ENCODE measurements around the gene MZT2B. TPM values are rescaled to one million over a fixed set of nuclear protein-coding genes. Genes with fewer than 3 reads are reported as not detected.
"Not testable (repeated sequence)": the region's sequence is repeated elsewhere in the genome, so short reads cannot be mapped to it uniquely, and the experiment has no call there.

The MZT2B gene
- total RNA-seq, 1 experiment from 2014 or later: 63.2 TPM

DNA sequence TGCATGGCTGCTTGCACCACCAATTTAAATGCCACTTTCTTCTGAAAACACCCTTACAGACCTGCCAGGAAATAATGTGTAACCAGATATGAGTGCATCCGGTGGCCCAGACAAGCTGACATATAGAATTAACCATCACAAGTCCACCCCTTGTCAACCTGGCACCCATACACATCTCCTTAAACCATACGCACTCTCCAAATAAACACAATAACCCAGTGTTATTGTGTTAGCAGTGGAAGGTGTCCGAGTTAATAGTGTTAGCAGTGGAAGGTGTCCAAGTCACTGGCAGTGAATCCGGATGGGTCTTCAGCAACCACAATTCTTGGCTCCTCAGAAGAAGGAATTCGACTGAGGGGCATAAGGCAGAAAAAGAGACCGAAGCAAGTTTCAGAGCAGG lies 33.5 kb upstream of the MZT2B start:
- not testable (repeated sequence) for H3K27me3 ChIP-seq; H3K27ac ChIP-seq; H3K4me3 ChIP-seq; DNase-seq; H3K9me3 ChIP-seq (replicated peaks); H3K4me1 ChIP-seq; H3K36me3 ChIP-seq

DNA sequence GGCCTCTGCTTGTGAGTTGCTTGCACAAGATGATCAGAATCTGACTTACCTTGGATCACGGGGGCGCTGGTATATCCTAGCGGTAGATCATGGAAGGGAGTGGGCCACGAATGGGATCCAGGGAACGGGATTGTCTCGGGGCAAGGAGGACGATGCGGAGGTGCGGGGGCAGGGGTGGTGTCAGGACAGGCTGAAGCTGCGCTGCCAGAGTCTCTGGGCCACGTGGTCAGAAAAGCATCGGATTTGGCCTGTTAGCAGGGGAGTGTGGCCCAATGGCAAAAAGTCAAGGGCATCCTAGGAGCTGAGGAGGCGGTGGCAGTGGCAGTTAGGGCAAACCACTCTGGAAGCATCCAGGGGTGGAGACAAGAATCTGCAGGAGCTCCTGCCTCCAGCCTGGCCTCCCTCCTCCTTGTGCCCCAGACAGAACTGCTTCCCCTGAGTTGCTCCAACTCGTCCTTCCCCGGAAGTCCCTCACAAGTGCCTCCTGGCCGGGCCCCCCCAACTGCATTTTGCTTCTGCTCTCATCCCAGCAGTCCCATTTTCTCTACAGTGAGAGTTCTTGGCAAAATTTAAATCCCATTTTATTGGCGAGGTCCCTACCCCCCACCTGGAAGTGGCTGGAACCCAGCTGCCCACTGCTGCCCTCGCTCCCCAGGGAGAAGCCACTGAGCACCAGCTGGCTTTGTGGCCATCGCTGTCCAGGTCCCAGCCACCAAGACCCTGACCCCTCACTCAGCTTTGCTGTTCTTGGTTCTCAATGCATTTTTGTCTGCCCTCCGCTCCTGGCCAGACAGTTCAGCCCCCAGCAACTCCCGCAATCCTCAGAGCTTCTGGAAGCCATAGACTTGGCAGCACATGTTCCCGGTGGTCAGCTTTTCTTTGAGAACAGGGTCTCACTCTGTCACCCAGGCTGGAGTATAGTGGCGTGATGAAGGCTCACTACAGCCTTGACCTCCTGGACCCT lies 31.6 kb upstream of the MZT2B start:
- no peak overlapping the region for H3K27ac ChIP-seq
- no peaks in the 10 kb centered on the region for H3K9me3 ChIP-seq (replicated peaks)
- no peaks in the 10 kb centered on the region for H3K27me3 ChIP-seq
- no peaks in the 10 kb centered on the region for H3K4me1 ChIP-seq
- H3K36me3 ChIP-seq: no peaks in the 10 kb centered on the region
- no peak for DNase-seq
- no peak overlapping the region for H3K4me3 ChIP-seq

DNA sequence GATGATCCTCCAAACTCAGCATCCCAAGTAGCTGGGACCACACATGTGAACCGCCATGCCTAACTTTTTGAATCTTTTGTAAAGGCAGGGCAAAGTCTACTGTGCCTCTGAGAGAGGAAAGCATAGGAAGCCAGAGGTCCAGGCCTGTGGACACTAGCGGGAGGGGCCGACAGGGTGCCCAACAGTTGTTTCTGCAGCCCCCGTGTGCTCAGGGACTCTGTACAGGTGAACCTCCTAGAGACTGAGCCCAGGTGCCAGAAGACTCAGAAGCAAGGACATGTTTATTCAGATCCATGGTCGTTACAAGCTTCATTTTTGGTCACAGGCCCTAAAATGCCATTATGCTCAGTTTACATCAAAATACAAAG lies 30.9 kb upstream of the MZT2B start:
- H3K27ac ChIP-seq; H3K4me3 ChIP-seq; H3K4me1 ChIP-seq; DNase-seq; H3K36me3 ChIP-seq; H3K27me3 ChIP-seq; H3K9me3 ChIP-seq (replicated peaks): not testable (repeated sequence)

DNA sequence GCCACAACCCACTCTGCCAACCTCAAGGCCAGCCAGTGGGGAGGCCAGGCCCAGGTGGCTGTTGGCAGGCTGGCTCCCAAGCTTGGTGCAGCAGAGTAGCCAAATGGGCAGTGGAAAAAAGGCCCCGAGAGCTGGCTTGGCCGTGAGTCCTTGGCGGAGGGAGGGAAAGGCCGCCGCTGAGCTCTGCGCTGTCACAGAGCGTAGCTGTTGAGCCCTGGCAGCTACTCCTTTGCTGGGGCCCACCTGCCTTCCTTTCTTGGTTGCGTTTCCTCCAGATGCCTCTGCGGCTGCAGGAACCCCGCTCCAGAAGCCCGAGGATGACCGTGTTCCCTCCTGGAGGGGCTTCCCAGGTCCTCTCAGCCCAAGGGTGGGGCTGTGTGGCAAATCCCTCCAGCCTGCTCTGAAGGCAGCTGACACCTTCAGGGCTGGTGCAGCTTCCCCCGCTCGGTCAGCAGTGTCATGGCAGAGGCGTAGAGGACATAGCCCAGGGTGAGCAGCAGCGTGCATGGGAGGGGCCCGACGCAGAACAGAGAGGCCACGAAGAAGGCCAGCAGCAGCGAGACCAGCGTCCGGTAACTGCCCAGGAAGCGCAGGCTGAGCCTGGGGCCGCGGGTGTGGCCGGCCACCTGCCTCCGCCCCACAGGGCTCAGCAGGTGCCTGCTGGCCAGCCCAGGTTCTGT lies 29.8 kb upstream of the MZT2B start:
- not testable (repeated sequence) for H3K27me3 ChIP-seq; H3K27ac ChIP-seq; H3K9me3 ChIP-seq (replicated peaks); H3K36me3 ChIP-seq; DNase-seq; H3K4me3 ChIP-seq; H3K4me1 ChIP-seq

DNA sequence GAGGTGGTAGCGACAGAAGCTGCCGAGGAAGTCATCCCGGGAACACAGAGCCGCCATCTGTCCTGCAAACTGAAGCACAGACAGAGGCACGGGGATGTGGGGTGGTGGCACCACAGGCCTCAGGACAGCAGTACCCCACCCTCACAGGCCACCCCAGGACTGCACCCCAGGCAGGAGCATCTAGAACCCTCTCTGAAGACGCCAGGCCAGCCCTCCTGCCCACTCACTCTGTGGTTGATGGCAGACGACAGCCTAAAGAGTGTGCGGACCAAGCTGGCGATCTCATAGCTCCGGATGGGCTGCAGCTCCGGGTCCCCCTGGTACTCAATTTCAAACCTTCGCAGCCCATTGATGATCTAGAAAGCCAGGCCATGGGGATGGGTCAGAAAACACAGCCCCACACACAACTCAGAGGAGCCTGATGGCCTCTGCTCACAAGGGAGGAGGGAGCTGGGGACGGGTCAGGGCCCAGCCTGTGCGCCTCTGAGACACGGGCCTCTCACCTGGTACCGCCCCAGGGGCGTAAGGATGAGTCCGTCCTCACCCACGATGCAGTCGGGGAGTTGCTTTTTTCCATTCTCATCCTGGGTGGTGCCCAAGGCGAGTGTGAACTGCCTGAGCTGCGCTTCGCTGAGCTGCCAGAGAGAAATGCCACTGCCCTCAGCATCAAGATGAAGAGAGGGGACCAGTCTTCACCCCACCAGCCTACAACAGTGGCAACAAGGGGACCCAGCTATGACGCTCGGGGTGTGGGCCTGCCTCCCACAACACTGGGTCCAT lies 29.1 kb upstream of the MZT2B start:
- Histone ChIP-seq H3K27ac (no peak overlapping the region), H3K4me3 (no peak overlapping the region), H3K27me3 (no peaks in the 10 kb centered on the region), H3K36me3 (no peaks in the 10 kb centered on the region), H3K9me3 (replicated peaks) (no peaks in the 10 kb centered on the region), H3K4me1 (no peaks in the 10 kb centered on the region)
- DNase-seq: no peak

DNA sequence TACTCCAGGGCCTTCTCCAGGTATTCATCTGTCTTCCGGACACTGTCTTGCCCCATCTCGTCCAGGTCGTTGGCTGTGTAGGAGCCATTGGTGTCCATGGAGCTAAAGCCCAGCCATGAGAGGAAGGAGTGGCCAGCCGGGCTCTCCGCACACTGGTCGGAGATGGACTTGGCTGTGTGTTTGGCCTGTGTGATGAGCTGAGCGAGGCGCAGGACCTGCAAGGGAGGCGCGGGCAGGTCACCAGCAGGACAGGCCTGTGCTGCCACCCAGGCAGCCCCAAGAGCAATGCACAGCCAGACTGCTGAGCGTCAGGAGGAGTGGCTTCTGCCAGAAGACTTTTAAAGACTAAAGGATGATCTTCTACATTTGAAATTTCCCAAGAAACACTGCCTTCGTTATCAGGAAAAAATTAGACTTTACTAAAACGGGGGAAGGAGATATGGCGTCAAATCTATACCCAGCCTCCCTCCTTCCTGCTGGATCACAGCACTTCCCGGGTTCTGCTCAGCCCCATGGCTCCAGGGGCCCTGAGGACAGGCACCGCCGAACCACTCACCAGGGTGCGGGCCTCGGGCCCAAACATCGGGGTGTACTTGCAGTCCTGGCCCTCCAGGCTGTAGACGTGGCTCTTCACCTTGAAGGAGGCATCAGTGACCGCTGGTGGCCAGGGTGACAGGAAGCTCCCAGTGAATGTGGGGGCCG lies 28.2 kb upstream of the MZT2B start:
- H3K4me3 ChIP-seq; H3K36me3 ChIP-seq; H3K9me3 ChIP-seq (replicated peaks); H3K27ac ChIP-seq; H3K4me1 ChIP-seq; DNase-seq; H3K27me3 ChIP-seq: not testable (repeated sequence)

DNA sequence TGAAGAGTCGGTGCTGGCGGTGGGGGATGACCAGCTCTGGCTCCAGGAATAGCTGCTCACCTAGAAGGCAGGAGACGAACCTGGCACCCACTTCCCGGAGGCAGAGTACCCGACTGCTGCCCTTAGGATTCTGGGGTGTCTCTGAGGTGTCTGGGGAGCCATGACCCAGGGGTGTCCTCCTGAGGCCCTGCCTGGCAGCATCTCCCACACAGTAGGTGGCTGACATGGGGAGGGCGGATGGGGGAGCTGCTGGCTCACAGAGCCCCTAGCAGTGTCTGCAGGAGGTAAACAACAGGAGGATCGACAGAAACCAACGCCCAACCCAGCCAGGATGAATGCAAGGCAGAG lies 27.7 kb upstream of the MZT2B start:
- not testable (repeated sequence) for H3K36me3 ChIP-seq; H3K27me3 ChIP-seq; H3K27ac ChIP-seq; DNase-seq; H3K4me1 ChIP-seq; H3K9me3 ChIP-seq (replicated peaks); H3K4me3 ChIP-seq

DNA sequence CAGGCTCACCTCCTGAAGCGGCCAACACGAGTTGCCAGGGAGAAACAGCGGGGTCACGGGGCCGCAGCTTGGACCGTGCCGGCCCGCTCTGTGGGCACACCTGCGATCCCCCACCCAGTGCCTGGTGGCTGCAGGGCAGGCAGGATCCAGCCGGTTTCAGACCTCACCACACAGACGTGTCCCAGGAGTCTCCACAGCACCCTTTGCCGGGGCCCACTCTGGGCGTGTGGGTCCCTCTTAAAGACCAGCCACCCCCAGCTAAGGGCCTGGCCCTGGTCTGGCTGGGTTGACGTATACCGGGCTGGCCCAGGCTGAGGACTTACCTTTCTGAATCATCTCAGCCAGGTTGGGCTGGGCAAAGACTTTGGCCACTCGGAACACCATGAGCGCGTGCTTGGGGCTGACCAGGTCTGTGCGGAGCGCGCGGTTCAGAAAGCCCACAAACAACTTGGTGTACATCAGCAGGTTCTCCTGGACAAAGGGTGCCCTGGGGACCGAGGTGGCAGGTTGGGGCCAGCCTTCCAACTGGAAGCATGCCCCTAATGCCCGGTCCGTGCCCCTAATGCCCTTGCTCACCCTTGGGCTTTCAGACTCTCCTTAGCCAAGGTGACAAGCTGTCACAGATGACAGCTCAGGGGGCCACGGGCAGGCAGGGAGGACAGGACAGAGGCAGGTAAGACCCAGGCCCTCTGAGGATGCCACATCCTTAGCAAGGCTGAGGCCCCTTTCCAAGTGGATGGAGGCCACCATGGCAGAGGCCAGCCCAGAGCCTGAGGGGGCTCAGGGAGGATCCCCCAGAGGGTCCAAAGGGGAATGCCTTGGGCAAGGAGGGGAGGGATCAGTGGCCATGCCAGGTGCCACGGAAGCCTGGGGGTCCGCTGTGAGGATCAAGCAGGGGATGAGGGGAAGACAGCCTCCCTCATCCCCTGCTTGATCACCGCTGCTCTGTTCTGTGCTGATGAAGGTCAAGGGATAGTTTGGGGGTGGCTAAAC lies 27.0 kb upstream of the MZT2B start:
- Histone ChIP-seq H3K27ac (no peak overlapping the region), H3K36me3 (no peaks in the 10 kb centered on the region), H3K27me3 (no peaks in the 10 kb centered on the region), H3K4me3 (no peak overlapping the region), H3K4me1 (no peaks in the 10 kb centered on the region), H3K9me3 (replicated peaks) (no peaks in the 10 kb centered on the region)
- no peak for DNase-seq

DNA sequence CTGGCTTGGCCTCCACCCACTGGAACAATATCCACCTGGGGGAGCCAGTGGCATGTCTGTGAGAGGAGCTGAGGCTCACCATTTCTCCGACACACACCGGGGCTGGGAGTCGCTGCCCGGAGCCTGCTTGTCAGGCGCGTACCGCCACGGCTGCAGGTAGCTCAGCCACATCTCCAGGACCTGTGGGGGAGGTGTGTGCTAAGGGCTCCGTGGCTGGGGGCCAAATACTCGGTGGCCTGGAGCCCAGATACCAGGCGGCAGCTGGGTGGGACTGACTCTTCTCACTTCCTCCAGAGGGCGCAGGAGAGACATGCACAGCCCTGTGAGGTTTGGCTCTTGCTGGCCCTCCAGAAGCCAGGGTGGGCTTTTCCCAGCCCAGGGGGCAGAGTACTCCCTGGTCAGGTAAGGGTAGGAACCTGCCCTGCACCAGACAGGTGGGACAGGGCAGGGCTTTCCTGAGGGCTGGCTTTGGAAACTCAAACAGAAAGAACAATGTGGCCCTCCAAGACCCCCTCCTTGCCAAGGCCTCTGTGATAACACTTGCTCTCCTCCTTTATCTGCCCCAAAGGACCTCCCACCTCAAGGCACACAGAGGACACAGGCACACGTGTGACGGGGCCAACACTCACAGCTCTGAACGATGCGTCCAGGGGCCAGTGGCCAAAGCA lies 26.0 kb upstream of the MZT2B start:
- H3K36me3 ChIP-seq, H3K4me3 ChIP-seq: not testable (repeated sequence)

DNA sequence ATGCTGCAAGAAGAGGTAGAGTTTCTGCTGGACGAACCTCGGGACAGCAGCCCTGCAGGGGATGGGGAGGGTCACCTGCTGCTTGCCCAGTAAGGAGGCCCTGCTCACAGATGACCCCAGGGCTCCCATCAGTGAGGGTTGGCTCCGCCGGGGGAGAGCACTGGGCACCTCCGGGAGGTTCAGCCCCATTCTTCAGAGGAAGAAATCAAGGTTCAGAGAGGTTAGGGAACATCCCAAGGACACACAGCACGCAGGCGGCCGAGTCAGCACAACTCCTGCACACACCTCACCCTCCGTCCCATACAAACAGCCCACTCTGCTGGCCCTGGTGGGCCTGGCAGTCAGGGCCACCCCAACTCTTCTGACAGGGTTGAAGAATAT lies 25.4 kb upstream of the MZT2B start:
- H3K27ac ChIP-seq: no peak overlapping the region
- no peaks in the 10 kb centered on the region for H3K27me3 ChIP-seq
- H3K4me3 ChIP-seq: no peak overlapping the region
- H3K9me3 ChIP-seq (replicated peaks): no peaks in the 10 kb centered on the region
- no peaks in the 10 kb centered on the region for H3K4me1 ChIP-seq
- H3K36me3 ChIP-seq: no peaks in the 10 kb centered on the region
- DNase-seq: no peak

More for the DNA sequence above, 26.0 kb upstream of the MZT2B start:
- not testable (repeated sequence) for H3K9me3 ChIP-seq (replicated peaks); H3K27ac ChIP-seq; H3K4me1 ChIP-seq; H3K27me3 ChIP-seq
- peak; percentile 44 to 61 for DNase-seq

DNA sequence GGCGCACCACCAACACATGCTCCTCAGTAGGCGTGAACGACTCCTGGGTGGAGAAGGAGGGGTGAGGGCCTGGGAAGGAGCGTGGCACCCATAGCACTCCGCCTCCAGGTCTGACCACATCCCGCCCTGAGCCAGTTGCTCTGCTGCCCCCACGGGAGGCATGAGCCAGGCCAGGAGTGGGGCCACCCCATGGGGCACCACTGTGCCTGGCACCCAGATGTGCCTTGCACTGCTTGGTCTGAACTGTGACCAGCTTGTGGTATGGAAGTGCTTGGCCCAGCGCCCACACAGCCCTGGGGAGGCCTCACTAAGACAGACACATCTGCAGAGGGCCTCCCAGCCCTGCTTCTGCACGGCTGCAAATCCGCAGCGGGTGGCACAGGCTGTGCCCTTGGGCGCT lies 24.7 kb upstream of the MZT2B start:
- H3K27me3 ChIP-seq; H3K27ac ChIP-seq; DNase-seq; H3K9me3 ChIP-seq (replicated peaks); H3K36me3 ChIP-seq; H3K4me1 ChIP-seq; H3K4me3 ChIP-seq: not testable (repeated sequence)

DNA sequence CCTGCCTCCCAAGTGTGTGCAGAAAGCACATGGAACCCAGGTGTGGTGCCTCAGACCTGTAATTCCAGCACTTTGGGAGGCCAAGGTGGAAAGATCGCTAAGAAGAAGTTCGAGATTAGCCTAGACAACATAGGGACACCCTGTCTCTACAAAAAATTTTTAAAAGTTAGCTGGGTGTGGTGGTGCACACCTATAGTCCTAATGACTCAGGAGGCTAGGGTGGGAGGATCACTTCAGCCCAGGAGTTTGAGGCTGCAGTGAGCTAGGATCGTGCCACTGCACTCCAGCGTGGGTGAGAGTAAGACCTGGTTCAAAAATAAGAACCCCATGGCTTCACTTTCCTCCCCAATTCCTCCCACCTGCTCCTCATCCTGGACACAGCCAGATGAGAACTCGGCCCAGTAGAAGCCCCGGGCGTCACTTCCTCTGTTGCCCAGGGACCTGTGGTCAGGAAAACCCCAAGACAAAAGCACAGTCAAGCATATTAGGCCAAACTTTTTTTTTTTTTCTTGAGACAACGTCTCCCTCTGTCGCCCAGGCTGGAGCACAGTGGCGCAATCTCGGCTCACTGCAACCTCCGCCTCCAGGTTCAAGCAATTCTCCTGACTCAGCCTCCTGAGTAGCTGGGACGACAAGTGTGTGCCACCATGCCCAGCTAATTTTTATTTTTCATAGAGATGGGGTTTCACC lies 24.1 kb upstream of the MZT2B start:
- H3K4me3 ChIP-seq; DNase-seq; H3K36me3 ChIP-seq; H3K27ac ChIP-seq; H3K27me3 ChIP-seq; H3K9me3 ChIP-seq (replicated peaks); H3K4me1 ChIP-seq: not testable (repeated sequence)

DNA sequence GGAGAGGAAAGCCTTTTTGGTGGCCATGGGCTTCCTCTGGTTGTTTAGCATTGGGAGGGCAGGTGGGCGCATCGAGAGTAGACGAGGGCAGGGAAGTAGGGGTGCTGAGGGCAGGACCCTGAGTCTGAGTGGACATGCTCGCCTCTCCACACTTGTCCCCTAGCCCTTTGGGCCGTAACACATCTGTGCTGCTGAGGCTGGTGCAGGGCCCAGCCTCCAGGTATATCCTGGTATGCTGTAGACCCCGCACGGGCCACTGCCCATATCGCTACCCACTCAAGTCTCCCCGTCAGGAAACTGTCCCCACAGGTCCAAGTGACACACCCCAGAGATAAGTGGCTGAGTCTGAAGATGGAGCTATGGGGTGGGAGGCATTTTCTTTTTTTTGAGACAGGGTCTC lies 23.4 kb upstream of the MZT2B start:
- H3K4me1 ChIP-seq: no peaks in the 10 kb centered on the region
- no peak for DNase-seq
- H3K27ac ChIP-seq: no peak overlapping the region
- no peaks in the 10 kb centered on the region for H3K9me3 ChIP-seq (replicated peaks)
- no peaks in the 10 kb centered on the region for H3K27me3 ChIP-seq
- H3K36me3 ChIP-seq: no peaks in the 10 kb centered on the region
- no peak overlapping the region for H3K4me3 ChIP-seq
